ENCODE data around the gene GAS6.

GAS6 gene

GRCh38 chr13:113815151-113816058 lies 48.5 kb downstream of the GAS6 start:
- TF ChIP-seq CTCF (IDR thresholded peaks at IDR 0.05; ENCODE audit: extremely low read depth, missing control alignments) = no peak
- DNase-seq (ENCODE audit: low spot score) = no peak

- DNase-seq (ENCODE audit: low spot score) = no peak
- TF ChIP-seq CTCF (IDR thresholded peaks at IDR 0.05; ENCODE audit: extremely low read depth, missing control alignments) = no peak
Observed at GRCh38 chr13:113814435-113814821, 49.4 kb downstream of the GAS6 start.

GRCh38 chr13:113813749-113814434 lies 50.0 kb downstream of the GAS6 start:
- no peak for DNase-seq (ENCODE audit: low spot score)
- TF ChIP-seq CTCF (IDR thresholded peaks at IDR 0.05; ENCODE audit: extremely low read depth, missing control alignments) = no peak

- DNase-seq (ENCODE audit: low spot score) = no peak
Observed at GRCh38 chr13:113813070-113813748, 50.7 kb downstream of the GAS6 start.

GRCh38 chr13:113812178-113813040 lies 51.5 kb downstream of the GAS6 start:
- no peak for TF ChIP-seq CTCF (IDR thresholded peaks at IDR 0.05; ENCODE audit: extremely low read depth, missing control alignments)
- DNase-seq (ENCODE audit: low spot score) = no peak

More at GRCh38 chr13:113813070-113813748, 50.7 kb downstream of the GAS6 start:
- no peak for TF ChIP-seq CTCF (IDR thresholded peaks at IDR 0.05; ENCODE audit: extremely low read depth, missing control alignments)

GRCh38 chr13:113811081-113811928 lies 52.6 kb downstream of the GAS6 start:
- no peak for DNase-seq (ENCODE audit: low spot score)
- no peak for TF ChIP-seq CTCF (IDR thresholded peaks at IDR 0.05; ENCODE audit: extremely low read depth, missing control alignments)
